ENCODE results near the gene LPCAT1.
"Not testable (repeated sequence)": the region's sequence is repeated elsewhere in the genome, so short reads cannot be mapped to it uniquely, and the experiment has no call there.

Gene LPCAT1

GRCh38 chr5:1475544-1475900 is 48.2 kb downstream of the LPCAT1 start:
- DNase-seq = not testable (repeated sequence)

GRCh38 chr5:1474866-1475543 is 48.8 kb downstream of the LPCAT1 start:
- no peak for DNase-seq

GRCh38 chr5:1474183-1474839 is 49.4 kb downstream of the LPCAT1 start:
- no peak for DNase-seq

GRCh38 chr5:1473746-1474145 is 50.0 kb downstream of the LPCAT1 start:
- no peak for DNase-seq

GRCh38 chr5:1472964-1473628 is 50.7 kb downstream of the LPCAT1 start:
- DNase-seq = no peak

- DNase-seq = no peak
Measured at GRCh38 chr5:1471997-1472963, 51.5 kb downstream of the LPCAT1 start.

- DNase-seq = no peak
Measured at GRCh38 chr5:1471240-1471853, 52.4 kb downstream of the LPCAT1 start.

GRCh38 chr5:1470762-1471211 is 53.0 kb downstream of the LPCAT1 start:
- DNase-seq = no peak

- no peak for DNase-seq
Measured at GRCh38 chr5:1468629-1469527, 54.9 kb downstream of the LPCAT1 start.

GRCh38 chr5:1468247-1468612 is 55.5 kb downstream of the LPCAT1 start:
- DNase-seq = no peak

- no peak for DNase-seq
Measured at GRCh38 chr5:1467341-1468246, 56.2 kb downstream of the LPCAT1 start.

GRCh38 chr5:1466631-1467265 is 57.0 kb downstream of the LPCAT1 start:
- DNase-seq = no peak

- DNase-seq = no peak
Measured at GRCh38 chr5:1465966-1466471, 57.7 kb downstream of the LPCAT1 start.

GRCh38 chr5:1465117-1465516 is 58.6 kb downstream of the LPCAT1 start:
- DNase-seq = no peak

GRCh38 chr5:1464511-1464910 is 59.2 kb downstream of the LPCAT1 start:
- no peak for DNase-seq

- no peak for DNase-seq
Measured at GRCh38 chr5:1464096-1464446, 59.7 kb downstream of the LPCAT1 start.

- DNase-seq = no peak
Measured at GRCh38 chr5:1463326-1464095, 60.2 kb downstream of the LPCAT1 start.

- DNase-seq = no peak
Measured at GRCh38 chr5:1462358-1462757, 61.4 kb downstream of the LPCAT1 start.

GRCh38 chr5:1461396-1461795 is 62.4 kb downstream of the LPCAT1 start:
- no peak for DNase-seq
